GM18499 (cell line): ENCODE results near the gene DDX31.

Experiments used
- ATAC-seq: cut with Tn5 transposase; IDR thresholded peaks from one replicate; pipeline ENCODE4 v1.9.1; 2021; ENCODE audit warnings: moderate number of reproducible peaks; ENCODE audit not compliant: insufficient read depth, unreplicated experiment

DDX31 gene

GRCh38 chr9:132552041-132552440 is 117.7 kb downstream of the DDX31 start:
- no peak for ATAC-seq

- no peak for ATAC-seq
Observed at GRCh38 chr9:132551556-132551955, 118.2 kb downstream of the DDX31 start.

GRCh38 chr9:132548751-132549640 is 120.8 kb downstream of the DDX31 start:
- no peak for ATAC-seq

- ATAC-seq: no peak
Observed at GRCh38 chr9:132547976-132548730, 121.6 kb downstream of the DDX31 start.

- no peak for ATAC-seq
Observed at GRCh38 chr9:132547436-132547835, 122.3 kb downstream of the DDX31 start.

GRCh38 chr9:132547052-132547431 is 122.7 kb downstream of the DDX31 start:
- no peak for ATAC-seq

- no peak for ATAC-seq
Observed at GRCh38 chr9:132546148-132547051, 123.4 kb downstream of the DDX31 start.

GRCh38 chr9:132545578-132545977 is 124.2 kb downstream of the DDX31 start:
- no peak for ATAC-seq

- no peak for ATAC-seq
Observed at GRCh38 chr9:132543960-132544359, 125.8 kb downstream of the DDX31 start.

- no peak for ATAC-seq
Observed at GRCh38 chr9:132543251-132543650, 126.5 kb downstream of the DDX31 start.
